Stimulated activated CD4-positive, alpha-beta T cell treated with anti-CD3 and anti-CD28 coated beads, Interleukin-15, amount 100 ng/mL, for 24 hours (primary cell): ENCODE measurements around the gene POT1.

Source experiments
- DNase-seq: peaks from one replicate; pipeline ENCODE4 v3.0.0-alpha.2; 2020

The POT1 gene

DNA sequence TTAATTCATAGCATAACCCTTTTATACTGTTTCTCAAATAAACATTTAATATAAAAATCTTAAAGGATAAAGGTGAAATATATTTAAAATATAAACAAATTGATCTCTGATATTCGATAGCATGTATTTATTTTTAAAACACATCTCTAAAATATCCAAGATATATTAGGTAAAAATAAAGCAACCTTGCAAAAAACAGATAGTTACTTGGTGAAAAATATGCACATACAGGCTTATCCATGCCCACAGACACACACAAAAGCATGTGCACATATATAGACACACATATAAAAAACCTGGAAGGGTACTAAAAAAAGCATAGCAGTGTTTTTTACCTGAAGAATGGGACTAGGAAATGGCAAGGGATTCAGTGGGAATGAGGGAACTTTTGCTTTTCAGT, 19.8 kb downstream of the POT1 start:
- DNase-seq, result no peak

DNA sequence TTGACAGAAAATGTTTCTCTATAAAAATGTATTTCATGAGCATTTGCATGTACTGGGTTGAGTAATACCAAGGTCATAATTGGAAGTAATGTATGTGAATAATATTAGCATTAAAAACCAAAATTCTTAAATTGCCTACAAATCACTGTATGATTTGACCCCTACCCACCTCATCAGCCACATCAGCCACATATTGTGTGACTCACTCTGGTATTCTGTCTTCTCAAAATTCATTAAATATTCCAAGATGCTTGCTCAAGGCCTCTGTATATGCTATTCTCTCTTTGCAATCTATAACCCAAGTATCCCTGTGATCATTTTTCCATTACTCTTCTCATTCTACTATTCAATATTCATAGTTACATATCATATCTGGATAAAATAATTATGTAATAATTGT, 21.4 kb downstream of the POT1 start:
- DNase-seq, result no peak

DNA sequence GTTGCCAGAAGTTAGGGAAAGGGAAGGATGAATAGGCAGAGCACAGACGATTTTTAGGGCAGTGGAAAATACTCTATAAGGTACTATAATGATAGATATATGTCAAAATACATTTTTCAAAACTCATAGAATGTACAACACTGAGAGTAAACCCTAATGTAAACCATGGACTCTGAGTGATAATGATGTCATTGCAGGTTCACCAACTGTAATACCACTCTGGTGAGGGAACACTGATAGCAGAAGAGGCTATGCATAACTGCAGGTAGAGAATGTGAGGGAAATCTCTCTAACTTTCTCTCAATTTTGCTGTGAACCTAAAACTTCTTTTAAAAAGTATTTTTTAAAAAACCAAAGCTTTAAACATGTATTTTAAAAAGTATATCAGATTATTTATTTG, 22.1 kb downstream of the POT1 start:
- DNase-seq, result no peak

DNA sequence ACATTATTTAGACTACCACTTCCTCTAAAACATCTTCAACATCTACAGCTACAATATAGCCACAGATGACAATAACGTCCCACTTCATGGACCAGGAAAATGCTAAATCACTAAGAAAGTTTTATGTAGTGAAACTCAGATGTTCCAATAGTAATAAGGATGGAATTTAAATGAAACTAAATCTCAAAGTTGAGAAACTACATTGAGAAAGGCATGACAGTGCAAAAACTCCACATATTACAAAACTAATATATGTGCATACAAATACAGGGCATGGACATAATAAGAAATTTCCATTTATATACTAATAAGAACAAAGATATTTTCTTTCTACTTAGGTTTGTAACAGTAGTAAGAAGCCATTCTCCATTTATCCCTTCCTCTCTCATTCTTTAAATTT, 31.1 kb downstream of the POT1 start:
- DNase-seq, result no peak

DNA sequence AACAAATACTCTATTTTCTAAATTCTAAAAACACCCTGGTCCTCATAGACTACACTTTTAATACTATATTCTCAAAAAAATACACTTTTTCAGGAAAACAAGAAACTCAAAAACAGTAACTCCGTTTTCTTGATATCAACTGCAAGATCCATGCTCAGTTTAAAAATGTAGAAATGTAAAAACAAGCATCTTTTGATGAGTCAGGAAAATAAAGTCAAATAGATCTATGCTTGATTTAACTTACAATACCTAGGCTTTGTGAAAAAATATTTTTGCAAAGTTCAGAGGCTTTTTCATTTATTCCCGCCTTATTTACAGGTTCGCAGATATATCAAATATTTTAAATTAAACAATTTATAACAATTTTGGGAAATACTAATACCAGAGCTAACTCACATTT, 33.6 kb downstream of the POT1 start:
- no peak for DNase-seq

DNA sequence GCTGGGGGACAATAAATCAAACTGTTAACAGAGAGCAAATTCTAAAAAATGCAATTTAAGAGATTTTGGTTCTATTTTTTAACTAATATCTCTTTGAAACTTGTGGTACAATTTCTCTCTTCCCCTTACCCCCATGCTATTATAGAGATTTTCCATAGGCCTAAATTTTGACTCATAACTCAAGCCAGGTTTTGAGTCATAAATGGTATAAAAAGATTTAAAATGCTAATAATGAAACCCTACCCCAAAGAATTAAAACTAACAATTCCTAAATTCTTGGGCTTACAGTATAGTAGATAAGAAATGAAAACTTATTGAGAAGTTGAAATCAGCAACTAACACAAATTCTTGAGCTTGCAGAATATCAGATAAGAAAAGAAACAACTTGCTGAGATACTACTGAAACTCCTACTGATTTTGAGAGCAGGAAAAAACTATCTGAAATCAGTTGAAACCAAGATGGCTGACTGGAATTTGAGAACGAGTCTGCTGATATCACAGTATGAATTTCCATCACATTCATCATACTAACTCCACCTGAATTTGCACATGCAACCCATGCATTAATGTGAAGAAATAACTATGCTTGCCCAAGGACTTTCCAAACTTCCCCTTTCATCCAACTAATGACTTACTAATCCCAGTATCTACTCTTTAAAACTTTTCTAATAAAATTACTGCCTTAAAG, 36.3 kb downstream of the POT1 start:
- no peak for DNase-seq

DNA sequence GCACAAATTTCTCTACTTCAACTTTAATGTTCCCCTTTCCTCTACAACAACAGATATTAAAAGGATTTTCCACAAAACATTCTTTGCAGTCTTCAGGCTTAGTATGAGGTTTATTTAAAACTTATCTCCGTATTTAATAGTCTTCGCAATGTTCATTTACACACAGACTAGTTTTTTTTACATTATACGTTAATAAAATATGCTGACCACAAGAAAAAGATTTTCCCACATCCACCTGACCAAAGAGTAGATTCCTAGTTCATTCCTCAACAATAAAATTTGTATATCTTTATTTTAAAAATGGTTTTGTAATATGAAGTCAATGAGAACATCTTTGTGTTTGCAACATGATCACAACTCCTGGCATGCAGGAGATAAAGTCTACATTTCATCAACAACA, 42.4 kb downstream of the POT1 start:
- DNase-seq, result no peak

DNA sequence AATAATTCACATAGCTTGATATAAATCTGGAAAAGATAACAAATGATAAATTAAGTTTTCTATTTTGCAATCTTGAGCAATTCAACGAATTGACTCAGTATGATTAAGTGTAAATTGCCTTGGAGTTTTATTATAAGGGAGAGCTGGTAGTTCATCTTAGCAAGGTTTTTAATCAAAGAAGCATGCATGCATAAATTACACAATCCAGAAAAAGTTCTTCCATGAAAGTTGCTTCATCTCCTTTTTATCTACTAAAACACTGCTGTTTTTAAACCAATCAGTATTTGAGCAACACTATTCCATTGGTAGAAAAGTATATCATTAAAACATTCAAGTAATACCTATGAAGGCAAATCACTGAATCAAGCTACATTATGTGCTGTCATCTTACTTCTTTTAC, 47.6 kb downstream of the POT1 start:
- no peak for DNase-seq

DNA sequence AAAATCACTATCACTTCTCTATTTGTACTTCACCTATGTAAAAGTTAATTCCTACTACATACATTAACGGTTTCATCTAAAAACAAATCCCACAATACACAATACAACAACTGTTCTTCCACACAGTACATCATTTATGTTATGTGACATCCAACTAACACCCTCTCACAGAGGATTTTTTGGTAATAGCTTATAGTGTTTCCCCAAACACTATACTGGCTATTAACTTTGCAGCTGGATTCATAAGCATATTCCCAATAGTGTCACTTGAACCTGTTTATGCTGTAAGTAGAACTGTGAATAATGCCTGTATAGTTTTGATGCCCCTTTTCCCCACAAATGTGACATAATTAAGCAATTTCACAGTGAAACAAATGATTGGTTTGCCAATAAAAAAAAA, 49.9 kb downstream of the POT1 start:
- no peak for DNase-seq

DNA sequence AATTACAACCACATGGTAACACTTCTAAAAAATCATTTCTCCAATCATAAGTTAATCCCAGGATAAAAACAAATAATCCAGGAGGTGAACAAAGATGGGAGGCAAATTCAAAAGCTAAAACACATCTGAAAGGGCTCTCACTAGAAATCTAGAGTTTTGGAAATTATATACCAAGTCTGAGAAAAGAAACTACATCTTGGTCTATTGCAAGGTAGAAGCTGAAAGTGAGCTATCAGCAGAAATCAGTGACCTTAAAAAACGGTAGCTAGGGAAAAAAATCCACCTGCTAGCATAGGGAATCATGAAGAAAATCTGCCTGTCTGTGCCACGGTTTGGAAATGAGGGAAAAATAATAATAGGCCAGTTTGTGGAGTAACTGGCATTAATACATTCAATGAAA, 50.5 kb downstream of the POT1 start:
- DNase-seq, result no peak

DNA sequence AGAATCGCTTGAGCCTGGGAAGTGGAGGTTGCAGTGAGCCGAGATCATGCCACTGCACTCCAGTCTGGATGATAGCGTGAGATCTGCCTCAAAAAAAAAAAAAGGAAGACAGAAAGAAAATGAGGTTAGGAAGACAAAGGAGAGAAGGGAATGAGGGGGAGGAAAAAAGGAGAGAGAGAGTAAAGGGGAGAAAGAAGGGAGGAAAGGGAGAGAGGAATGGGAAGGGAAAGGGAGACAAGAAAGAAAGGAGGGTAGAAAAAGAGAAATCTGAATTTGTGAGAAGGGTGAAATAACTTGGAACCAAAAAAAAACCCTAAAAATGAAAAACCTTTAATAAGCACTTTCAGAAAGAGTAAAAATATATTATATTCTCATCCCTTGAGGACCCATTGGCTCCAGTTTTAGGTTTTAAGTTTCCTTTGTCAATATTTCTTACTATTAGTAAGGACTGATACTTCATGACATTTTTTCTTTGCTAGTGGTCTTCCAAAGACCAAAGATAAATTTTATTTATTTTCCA, 54.9 kb downstream of the POT1 start:
- no peak for DNase-seq

DNA sequence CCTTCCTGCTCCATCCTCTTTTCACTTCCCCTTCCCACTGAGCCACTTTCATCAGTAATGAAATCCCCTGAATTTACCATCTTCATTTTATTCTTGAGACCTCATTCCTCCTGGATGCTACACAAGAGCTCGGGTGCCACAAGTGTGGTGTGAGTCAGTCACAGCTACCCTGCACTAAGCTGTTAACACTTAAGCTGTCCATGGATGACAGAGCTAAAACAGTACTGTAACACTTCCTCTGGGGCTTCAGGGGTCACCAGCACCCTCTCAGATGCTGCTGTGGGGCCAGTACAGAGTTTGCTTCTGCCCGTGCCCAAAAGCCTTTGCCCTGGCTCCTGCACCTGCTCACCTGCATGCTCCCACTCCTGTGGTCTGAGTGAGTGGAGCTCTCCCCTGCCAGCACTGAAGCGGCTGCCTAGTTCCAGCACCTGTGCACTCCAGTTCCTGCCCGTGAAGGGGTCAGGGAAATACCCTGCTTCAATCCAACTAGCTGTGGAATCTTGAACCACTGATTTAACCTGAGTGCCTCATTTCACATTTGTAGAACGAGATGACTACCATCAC, 71.9 kb downstream of the POT1 start:
- no peak for DNase-seq

DNA sequence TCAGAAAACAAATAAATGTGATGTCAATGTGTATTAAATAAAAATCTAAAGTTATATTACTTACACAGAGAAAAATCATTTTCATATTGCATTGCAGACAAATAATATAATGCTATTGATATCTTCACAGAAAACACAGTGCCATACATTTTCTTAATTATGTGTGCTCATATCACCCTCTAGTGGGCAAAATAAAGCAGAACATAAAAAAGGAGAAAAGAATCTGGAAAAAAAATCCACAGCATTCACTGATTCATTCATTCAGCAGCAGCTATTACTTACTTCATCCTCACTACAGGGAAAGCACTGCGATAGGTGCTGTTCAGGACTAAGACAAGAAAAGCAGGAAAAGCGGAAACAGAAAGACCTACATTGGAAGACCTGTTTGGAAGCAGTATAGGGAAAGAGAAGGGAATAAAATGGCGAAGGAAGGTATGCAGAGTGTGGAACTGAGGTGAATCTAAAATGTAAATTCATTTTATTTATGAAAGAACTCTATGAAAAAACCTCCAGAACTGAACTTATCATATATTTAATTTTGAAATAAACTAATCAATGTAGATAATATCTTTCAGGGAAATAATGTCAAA, 73.2 kb downstream of the POT1 start:
- no peak for DNase-seq

DNA sequence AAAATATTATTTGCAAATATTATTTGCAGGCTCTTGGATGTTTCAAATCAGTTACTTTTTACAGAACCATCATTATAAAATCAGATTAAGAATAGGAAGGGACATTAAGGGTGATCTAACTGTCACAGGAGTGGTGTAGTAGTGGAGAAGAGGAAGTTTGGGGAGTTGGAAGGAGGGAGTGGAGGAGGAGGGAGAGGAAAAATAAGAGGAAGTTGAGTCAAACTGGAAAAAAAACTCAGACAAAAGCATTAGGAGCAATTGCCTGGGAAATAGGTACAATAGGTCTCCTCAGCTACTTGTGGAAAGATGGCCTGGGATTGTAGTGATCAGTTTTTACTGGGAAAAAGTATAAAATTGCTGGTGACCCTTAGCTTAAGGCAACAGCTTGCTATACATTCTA, 86.3 kb downstream of the POT1 start:
- no peak for DNase-seq

DNA sequence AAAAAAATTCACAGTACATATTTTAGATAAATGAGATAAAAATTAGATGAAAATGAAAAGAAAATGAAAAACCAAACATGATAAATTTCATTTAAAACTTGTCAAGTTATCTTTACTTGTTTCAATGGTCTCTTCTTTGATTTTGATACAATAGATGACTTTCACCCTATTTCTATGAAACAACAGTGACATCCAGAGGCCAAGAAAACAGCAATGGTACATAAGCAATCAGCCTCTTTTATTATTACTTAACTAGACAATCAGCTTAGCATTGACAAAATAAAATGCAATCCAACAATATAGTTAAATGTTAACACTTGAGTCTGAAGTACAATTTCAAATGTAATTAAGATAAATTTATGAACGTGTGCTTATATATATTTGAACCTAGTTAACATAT, 89.2 kb downstream of the POT1 start:
- DNase-seq, result no peak

DNA sequence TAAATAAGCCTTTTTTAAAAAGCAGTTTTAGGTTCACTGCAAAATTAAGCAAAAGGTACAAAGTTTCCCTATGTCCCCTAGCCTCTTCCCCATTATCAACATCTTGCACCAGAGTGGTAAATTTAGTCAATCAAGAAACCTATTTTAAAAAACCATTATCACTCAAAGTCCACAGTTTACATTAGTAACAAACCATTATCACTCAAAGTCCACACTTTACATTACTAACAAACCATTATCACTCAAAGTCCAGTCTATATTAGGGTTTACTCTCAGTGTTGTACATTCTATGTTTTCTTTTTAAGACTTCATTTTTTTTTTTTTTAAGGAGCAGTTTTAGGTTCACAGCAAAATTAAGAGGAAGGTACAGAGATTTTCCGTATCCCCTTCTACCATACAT, 89.9 kb downstream of the POT1 start:
- DNase-seq, result no peak

DNA sequence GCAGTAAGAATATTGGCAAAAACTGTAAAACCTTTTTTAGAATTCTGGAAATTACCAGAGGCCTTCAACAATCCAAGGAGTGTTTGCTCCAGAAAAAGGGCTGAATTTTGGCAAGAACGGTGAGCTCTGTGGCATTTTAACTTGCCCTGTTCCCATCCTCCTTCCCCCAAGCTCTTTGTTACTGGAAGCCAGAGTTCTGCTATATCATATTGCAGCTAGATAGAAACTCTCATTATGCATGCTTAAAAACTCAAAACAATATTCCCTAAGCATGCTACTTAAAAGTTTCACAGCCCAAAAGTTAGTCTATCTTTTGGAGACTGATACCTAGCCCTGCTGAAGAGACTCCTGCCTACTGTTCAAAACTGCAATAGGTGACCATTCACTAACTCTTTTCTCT, 93.5 kb downstream of the POT1 start:
- DNase-seq, result no peak

DNA sequence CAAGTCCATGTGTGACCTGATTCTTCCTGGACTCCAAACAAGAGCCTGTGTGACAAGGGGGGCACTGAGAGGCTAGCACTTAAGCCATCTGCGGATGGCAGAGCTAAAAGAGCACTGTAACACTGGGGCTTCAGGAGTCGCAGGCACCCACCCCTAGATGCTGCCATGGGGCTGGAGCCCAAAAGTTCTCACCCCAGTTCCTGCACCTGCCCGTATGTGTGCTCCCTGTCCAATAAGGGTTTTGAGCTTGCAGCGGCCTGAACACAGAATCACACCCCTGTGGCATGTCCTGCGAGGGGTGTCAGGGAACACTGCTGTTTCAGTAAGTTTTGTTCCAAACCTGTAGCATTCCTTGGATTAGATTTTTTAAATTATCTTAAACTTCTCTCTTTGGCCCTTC, 110.8 kb downstream of the POT1 start:
- no peak for DNase-seq

DNA sequence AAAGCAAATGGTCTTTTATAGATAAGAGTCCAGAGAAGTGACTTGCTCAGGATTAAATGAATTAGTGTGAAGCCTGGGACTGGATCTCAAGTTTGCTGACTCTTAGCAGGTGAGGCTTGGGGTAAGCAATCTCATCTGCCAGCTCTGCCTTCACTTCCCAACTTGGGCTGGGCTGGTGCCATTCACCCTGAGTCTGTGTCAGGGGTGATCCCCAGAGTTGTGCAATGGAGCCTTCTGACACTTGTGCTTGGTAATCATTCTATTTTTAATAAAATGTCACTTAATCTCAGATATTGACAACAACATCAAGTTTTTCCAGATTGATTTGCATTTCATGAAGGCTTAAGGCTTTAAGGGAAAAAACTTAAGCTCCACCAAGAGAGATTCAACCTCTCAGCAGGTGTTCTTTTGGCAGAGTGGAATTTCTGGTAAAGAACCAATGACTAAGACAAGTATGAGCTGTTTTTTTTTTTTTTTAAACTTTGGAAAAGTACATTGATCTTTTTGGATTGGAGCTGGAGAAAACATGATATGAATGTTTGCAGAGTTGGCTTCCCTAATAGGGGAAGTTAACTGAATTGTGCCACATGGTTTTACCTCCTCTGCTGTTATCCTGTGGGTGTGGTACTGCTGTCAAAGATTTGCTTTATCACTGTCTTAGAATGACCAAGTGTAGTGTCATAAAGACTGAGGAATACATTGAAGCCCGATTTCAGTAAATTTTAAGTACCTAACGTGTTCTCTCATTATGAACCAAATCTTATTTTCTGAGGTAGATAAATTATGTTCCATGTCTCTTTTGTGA, 115.4 kb downstream of the POT1 start:
- DNase-seq, result no peak

DNA sequence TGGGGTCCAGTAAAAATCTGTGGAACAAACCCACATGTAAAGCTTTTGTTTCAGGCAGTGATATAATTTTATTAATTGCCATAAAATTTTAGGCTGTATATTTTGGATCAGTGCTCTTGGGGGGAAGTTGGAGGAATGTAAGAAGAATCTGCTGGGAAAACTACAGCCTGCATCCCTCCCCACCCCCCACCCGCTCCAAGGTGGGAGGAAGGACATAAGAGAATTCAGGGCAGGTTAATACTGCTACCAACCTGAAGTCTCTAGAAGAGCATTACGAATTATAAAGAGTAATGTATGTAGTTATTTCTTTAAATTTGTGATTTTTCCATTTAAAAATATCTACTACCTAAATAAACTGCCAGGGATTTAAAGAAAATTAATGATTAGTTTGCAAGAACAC, 116.9 kb downstream of the POT1 start:
- no peak for DNase-seq

DNA sequence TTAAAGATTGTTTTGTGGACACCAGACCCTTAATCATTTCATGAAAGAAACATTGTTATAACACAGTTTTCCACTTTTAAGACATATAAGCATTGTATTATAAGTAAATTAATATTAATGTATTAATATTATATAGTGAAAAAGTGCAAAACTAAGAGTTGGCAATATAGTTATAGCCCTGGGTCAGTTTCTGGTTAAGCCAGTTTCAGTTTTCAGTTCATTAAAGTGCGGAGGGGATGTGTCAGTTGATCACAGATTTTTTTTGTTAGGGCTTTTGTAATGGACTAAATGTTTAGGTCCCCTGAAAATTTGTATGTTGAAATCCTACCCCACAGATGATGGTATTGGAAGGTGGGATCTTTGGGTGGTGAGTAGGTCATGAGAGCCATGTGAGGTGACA, 118.3 kb downstream of the POT1 start:
- no peak for DNase-seq

DNA sequence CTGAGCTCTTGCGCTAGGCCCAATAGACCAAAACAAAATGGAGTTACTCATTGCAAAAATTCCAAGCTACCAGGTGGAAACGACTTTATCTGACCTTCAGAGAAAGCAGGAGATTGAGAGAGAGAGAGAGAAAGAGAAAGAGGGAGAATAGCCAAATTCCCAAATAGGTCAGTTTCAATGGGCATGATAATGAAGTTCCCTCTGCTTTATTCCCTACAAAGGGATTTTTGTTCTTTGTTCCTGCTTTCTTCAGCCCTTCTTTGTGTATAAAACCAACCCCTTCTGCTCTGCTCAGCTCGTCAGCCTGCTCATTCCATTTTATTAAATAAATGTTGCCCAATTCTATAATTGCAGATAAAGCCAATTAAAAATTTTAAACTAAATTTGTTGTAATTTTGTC, 119.0 kb downstream of the POT1 start:
- DNase-seq, result no peak

DNA sequence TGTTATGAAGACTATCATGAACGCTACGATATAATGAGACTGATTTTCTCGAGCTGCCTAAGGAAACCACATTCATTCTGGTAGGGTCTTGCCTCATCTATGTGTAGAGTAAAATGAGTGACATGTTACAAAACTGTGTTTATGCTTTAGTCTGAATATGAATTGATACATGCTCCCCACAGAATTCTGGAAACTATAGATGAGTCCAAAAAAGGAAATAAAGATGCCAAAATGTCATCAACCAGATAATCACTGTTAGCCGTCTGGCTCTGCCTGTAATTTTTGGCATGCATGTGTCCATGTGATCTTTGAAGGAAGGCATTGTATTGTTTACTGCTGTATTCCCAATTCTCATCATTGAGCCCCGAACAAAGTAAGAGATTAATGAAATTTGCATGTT, 121.4 kb downstream of the POT1 start:
- DNase-seq, result no peak

DNA sequence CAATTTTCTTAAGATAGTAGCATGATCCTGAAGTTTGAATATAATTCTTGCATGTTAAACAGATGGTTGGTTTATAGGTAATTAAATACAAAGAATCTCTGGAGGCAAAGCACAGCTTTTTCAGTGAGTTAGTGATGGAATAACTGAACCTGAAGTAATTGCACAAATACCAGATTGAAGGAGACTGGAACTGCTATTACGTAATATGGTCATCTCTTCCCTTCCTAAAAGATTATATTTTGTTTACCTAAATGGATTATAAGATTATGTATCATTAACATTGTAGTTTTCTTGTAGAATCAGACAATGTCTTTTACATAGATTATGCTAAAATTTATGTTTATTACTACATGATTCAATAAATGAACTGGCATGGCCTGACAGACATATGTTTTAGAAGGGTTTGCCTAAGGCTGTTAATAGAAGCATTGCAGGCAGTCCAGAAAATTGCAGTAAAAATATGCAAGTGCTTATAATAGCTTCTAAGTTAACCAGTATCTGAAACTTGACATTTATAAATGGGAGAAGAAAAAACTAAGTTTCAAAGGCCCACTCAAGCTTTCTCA, 128.2 kb downstream of the POT1 start:
- no peak for DNase-seq
